Measurements from ENCODE around the gene FUT2.
"Not testable (repeated sequence)": the region's sequence is repeated elsewhere in the genome, so short reads cannot be mapped to it uniquely, and the experiment has no call there.

DNA sequence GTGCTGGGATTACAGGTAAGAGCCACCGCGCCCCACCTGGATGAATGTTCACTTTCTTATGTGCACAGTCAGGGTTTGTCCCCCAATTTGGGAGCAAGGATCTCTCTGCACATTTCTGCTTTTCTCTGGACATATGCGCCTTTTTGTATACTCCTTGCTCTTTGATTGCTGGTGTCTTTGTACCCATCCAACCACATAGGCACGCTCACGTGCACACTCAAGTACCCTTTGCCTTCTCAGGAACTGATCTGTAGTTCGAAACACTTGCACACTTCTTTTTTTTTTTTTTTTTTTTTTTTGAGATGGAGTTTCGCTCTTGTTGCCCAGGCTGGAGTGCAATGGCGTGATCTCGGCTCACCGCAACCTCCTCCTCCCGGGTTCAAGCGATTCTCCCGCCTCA is 22.3 kb downstream of the FUT2 start:
- TF ChIP-seq, protein P1, sequence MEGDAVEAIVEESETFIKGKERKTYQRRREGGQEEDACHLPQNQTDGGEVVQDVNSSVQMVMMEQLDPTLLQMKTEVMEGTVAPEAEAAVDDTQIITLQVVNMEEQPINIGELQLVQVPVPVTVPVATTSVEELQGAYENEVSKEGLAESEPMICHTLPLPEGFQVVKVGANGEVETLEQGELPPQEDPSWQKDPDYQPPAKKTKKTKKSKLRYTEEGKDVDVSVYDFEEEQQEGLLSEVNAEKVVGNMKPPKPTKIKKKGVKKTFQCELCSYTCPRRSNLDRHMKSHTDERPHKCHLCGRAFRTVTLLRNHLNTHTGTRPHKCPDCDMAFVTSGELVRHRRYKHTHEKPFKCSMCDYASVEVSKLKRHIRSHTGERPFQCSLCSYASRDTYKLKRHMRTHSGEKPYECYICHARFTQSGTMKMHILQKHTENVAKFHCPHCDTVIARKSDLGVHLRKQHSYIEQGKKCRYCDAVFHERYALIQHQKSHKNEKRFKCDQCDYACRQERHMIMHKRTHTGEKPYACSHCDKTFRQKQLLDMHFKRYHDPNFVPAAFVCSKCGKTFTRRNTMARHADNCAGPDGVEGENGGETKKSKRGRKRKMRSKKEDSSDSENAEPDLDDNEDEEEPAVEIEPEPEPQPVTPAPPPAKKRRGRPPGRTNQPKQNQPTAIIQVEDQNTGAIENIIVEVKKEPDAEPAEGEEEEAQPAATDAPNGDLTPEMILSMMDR (conservative IDR thresholded peaks at IDR 0.05 in 1 of 2, IDR thresholded peaks at IDR 0.05 in 1 of 2; ENCODE audit: low read depth in 1 of 2, low read length in 2 of 2): not testable (repeated sequence)
- TF ChIP-seq EZH2 (IDR thresholded peaks at IDR 0.05; ENCODE audit: low read length, missing control alignments): not testable (repeated sequence)
